Transverse colon (tissue), 4 donors: ENCODE measurements around the gene LTK.

Source experiments
- CTCF ChIP-seq, 5 experiments: fragments of 200-600 bp in 3 of 5; fragments of 450-650 bp in 2 of 5; sonication (generic) in 3 of 5; IDR thresholded peaks; 1 replicate in 2 of 5; 2 replicates in 3 of 5; pipeline ENCODE4 v1.5.1; 2016 to 2017; ENCODE audit warnings: antibody characterized with exemption in 5 of 5, inconsistent platforms in 3 of 5, mild to moderate bottlenecking in 2 of 5, moderate library complexity in 1 of 5
- EP300 ChIP-seq: sonication (generic); formaldehyde crosslinking; IDR thresholded peaks from one replicate; pipeline ENCODE4 v1.6.1; 2017; ENCODE audit warnings: antibody characterized with exemption, low read depth
- POLR2A ChIP-seq: fragments of 450-650 bp; IDR thresholded peaks from one replicate; pipeline ENCODE4 v1.6.1; 2016; ENCODE audit warnings: antibody characterized with exemption, mild to moderate bottlenecking, moderate library complexity
- POLR2AphosphoS5 ChIP-seq, 3 donors: sonication (generic); formaldehyde crosslinking; IDR thresholded peaks; one replicate each; pipeline ENCODE4 v1.6.1; 2016; ENCODE audit warnings: antibody characterized with exemption in 3 of 3

- TF ChIP-seq CTCF (IDR thresholded peaks at IDR 0.05) = no peak
- no peak for TF ChIP-seq EP300
- no peak for TF ChIP-seq POLR2A
- TF ChIP-seq POLR2AphosphoS5 (IDR thresholded peaks at IDR 0.05) = no peak
Observed at GRCh38 chr15:41466711-41467110, 46.9 kb downstream of the LTK start.
